DLD1 (cell line): ENCODE measurements around the gene APOA5.
"Not testable (repeated sequence)": the region's sequence is repeated elsewhere in the genome, so short reads cannot be mapped to it uniquely, and the experiment has no call there.

ENCODE experiments used
- in situ Hi-C: cut with HindIII; loops from 2 replicates; pipeline ENCODE4 v1.10.0; 2017; ENCODE audit warnings: low sequenced_read_pairs

The APOA5 gene

DNA sequence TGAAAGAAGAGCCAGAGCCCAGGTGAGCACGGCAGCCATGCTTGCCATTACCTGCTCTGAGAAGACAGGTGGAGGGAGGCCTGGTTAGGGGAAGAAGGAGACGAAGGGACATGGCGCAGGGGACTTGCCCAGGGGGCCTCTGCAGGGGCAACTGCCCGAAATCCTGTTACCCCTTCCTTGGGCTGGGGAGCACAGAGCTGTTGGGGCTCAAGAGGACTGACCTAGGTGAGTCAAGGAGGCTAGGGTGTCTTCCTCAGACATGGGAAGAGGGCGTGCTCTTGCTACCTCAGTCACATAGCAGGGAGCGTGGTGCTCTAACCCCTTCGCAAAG lies at the start of gene APOA5:
APOA5 (minus strand) TSS at position 67 of the 331 bp plus-strand sequence; CDS start at position 48, 19 bp downstream.
- in situ Hi-C loops: no loop called here

GRCh38 chr11:116840746-116841296 lies 49.1 kb upstream of the APOA5 start:
- in situ Hi-C loops: no loop called here

- in situ Hi-C loops: no loop called here
Measured at GRCh38 chr11:116840224-116840745, 48.6 kb upstream of the APOA5 start.

GRCh38 chr11:116838321-116839084 lies 46.8 kb upstream of the APOA5 start:
- in situ Hi-C loops: no loop called here

DNA sequence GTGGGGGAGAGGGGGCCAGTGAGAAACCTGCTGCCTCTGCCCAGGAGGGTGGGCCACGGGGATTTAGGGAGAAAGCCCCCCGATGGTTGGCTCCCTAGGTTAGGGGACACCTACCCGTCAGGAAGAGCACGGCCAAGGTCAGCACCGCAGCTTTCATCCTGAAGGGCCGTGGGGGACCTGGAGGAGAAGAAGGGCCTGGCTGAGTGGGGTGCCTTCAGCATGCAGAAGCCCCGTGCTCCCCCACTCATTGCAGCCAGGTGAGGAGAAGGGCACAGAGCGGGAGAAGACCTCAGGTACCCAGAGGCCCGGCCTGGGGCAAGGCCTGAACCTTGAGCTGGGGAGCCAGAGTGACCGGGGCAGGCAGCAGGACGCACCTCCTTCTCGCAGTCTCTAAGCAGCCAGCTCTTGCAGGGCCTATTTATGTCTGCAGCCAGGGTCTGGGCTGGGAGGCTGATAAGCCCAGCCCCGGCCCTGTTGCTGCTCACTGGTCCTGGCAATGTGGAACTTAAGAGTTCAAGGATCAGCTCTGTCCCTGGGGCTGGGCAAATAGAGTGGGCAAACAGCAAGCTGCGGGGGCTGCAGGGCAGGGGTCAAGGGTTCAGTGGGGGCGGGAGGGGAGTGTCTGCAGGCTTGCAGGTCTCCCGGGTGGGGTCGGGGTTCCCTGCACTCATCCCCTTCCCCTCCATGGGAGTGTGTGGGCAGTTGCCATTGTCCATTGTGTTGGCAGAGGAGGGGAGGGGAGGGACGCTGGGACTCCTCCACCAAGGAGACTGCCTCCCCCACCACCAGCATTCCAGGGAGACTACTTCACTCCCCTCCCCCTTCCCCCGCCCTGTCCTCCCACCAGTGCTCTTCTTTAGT lies 45.8 kb upstream of the APOA5 start, which contains the start of gene APOA1:
APOA1 (minus strand) TSS at position 392 of the 861 bp plus-strand sequence; CDS start at position 157, 235 bp downstream.
- in situ Hi-C loops: no loop called here

DNA sequence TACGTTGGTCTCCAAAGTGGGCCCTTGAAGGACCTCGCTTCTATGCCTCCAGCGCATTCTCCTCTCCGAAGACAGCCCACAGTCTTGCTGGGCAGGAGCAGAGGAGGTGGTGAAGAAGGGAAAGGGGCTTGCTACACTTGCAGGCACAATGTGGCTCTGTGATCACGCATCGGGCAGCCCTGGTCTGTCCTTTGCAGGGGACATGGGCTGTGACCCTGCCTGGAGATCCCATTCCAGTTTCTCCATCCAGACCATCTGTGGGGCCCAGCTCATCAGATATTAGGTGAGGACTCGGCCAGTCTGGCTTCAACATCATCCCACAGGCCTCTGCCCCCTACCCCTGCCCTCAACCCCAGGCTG lies 44.9 kb upstream of the APOA5 start:
- in situ Hi-C loops: no loop called here

- in situ Hi-C loops: no loop called here
Measured at GRCh38 chr11:116835791-116836631, 44.3 kb upstream of the APOA5 start.

- in situ Hi-C loops: no loop called here
Measured at GRCh38 chr11:116835042-116835772, 43.5 kb upstream of the APOA5 start.

- in situ Hi-C loops: not testable (repeated sequence)
Measured at GRCh38 chr11:116834535-116835041, 42.9 kb upstream of the APOA5 start.

DNA sequence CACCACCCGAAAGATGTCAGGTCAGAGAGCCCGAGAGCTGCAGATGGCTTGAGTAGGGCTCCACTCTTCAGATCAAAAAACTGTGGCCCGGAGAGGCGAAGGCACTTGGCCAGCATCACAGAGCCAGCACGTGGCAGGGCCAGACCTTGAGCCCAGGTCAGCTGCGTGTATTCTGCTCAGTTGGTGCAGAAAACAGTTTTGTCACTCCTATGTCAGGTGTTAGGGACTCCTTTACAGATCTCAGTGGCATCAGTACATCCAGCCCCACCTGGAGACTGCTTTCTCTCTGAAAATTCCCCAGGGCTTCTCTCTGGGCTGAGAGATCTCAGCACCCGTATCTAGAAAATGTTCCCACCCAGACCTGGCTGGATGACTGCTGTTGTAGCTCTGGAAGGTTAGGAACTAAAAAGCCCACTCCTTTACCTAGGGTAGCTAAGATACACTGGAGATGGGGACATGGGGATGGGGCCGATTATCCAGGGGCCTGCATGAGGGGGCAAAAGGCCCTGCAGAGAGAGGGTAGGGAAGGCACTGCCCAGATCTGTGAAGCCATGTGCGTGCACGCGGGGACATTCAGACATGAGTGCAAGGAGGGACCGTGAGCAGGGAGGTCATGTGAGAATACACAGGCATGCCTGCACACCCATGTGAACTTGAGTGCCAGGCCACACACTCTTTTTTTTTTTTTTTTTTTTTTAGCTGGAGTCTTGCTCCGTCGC lies 42.3 kb upstream of the APOA5 start:
- in situ Hi-C loops: no loop called here

DNA sequence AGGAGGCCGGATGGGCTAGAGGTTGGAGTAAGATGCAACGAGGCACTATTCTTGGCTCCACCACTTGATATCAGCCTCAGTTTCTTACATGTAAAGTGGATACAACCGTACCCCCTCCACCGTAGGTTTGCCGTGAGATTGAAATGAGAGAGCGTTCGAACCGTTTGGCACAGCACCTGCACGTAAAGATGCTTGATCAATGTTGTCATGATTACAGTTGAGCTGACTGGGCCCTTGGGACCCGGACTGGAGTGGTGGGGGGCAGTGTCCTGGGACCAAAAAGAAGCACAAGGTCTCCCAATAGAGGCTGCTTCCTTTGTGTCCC lies 41.8 kb upstream of the APOA5 start:
- in situ Hi-C loops: no loop called here

GRCh38 chr11:116832350-116833290 lies 40.9 kb upstream of the APOA5 start:
- in situ Hi-C loops: no loop called here

GRCh38 chr11:116831790-116832349 lies 40.2 kb upstream of the APOA5 start:
- in situ Hi-C loops: no loop called here

DNA sequence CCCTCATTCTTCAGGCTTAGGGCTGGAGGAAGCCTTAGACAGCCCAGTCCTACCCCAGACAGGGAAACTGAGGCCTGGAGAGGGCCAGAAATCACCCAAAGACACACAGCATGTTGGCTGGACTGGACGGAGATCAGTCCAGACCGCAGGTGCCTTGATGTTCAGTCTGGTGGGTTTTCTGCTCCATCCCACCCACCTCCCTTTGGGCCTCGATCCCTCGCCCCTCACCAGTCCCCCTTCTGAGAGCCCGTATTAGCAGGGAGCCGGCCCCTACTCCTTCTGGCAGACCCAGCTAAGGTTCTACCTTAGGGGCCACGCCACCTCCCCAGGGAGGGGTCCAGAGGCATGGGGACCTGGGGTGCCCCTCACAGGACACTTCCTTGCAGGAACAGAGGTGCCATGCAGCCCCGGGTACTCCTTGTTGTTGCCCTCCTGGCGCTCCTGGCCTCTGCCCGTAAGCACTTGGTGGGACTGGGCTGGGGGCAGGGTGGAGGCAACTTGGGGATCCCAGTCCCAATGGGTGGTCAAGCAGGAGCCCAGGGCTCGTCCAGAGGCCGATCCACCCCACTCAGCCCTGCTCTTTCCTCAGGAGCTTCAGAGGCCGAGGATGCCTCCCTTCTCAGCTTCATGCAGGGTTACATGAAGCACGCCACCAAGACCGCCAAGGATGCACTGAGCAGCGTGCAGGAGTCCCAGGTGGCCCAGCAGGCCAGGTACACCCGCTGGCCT lies 38.7 kb upstream of the APOA5 start:
- in situ Hi-C loops: no loop called here

DNA sequence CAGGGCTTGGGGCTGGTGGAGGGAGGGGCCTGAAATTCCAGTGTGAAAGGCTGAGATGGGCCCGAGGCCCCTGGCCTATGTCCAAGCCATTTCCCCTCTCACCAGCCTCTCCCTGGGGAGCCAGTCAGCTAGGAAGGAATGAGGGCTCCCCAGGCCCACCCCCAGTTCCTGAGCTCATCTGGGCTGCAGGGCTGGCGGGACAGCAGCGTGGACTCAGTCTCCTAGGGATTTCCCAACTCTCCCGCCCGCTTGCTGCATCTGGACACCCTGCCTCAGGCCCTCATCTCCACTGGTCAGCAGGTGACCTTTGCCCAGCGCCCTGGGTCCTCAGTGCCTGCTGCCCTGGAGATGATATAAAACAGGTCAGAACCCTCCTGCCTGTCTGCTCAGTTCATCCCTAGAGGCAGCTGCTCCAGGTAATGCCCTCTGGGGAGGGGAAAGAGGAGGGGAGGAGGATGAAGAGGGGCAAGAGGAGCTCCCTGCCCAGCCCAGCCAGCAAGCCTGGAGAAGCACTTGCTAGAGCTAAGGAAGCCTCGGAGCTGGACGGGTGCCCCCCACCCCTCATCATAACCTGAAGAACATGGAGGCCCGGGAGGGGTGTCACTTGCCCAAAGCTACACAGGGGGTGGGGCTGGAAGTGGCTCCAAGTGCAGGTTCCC lies 38.0 kb upstream of the APOA5 start, which contains the start of gene APOC3:
APOC3 (plus strand) TSS at position 383 of the 659 bp plus-strand sequence. CDS start 676 bp downstream, outside the sequence.
- in situ Hi-C loops: no loop called here
